Osteoblast (primary cell): ENCODE results near the gene XPOT. TPM values are rescaled to one million over a fixed set of nuclear protein-coding genes. Genes with fewer than 3 reads are reported as not detected.

Source experiments
- DNase-seq: peaks from one replicate; pipeline ENCODE4 v3.0.0; 2011; ENCODE audit warnings: low spot score, mixed read lengths; ENCODE audit not compliant: insufficient read length; ENCODE audit errors: missing footprints
- H2AFZ ChIP-seq: 2 replicates; pipeline ENCODE4 v1.6.0; 2011; ENCODE audit warnings: mild to moderate bottlenecking, low read length
- H3K27ac ChIP-seq: 2 replicates; pipeline ENCODE4 v1.5.1; 2011; ENCODE audit warnings: mild to moderate bottlenecking, low read depth, low read length, moderate library complexity
- H3K27me3 ChIP-seq: 2 replicates; pipeline ENCODE4 v1.6.0; 2012; ENCODE audit warnings: mild to moderate bottlenecking, control low read depth, inconsistent platforms, low read length, moderate library complexity; ENCODE audit not compliant: insufficient read depth
- H3K36me3 ChIP-seq: 2 replicates; pipeline ENCODE4 v1.5.1; 2011; ENCODE audit warnings: mild to moderate bottlenecking, low read length, control low read depth, moderate library complexity; ENCODE audit not compliant: insufficient read depth
- H3K4me1 ChIP-seq: 2 replicates; pipeline ENCODE4 v1.5.1; 2011; ENCODE audit warnings: mild to moderate bottlenecking, low read length, control low read depth, moderate library complexity; ENCODE audit not compliant: insufficient read depth
- H3K4me2 ChIP-seq: 2 replicates; pipeline ENCODE4 v1.6.0; 2011; ENCODE audit warnings: mild to moderate bottlenecking, low read length; ENCODE audit not compliant: insufficient read depth
- H3K4me3 ChIP-seq: fragments of 200-600 bp; sonication (generic); 3 replicates; pipeline ENCODE4 v1.5.1; 2012; ENCODE audit warnings: mild to moderate bottlenecking, low read length, inconsistent platforms; ENCODE audit not compliant: insufficient read depth
- H3K79me2 ChIP-seq: 2 replicates; pipeline ENCODE4 v1.6.0; 2012; ENCODE audit warnings: mild to moderate bottlenecking, low read length, control low read depth, inconsistent platforms; ENCODE audit not compliant: insufficient read depth
- H3K9me3 ChIP-seq: 2 replicates; pipeline ENCODE4 v1.5.1; 2011; ENCODE audit warnings: low read depth, low read length, control low read depth
- H4K20me1 ChIP-seq: 2 replicates; pipeline ENCODE4 v1.6.0; 2012; ENCODE audit warnings: mild to moderate bottlenecking, low read length, control low read depth; ENCODE audit not compliant: insufficient read depth
- total RNA-seq: library from RNA; depleted of rRNA; stranded (reverse); fragments of >200 nt; gene quantifications from 2 replicates; pipeline ENCODE4 v1.2.3, GENCODE V29; 2012
- TF ChIP-seq, protein P1 (sequence below): IDR thresholded peaks from 2 replicates; pipeline ENCODE4 v1.5.1; 2011; ENCODE audit warnings: mild to moderate bottlenecking, low read depth, low read length, moderate library complexity; ENCODE audit errors: extremely low read depth

XPOT gene
- total RNA-seq, 1 donor = 217 TPM

- peaks cover 6% of the 10 kb centered on the region for H3K4me1 ChIP-seq
- H3K36me3 ChIP-seq = peaks cover 64% of the 10 kb centered on the region
- no peaks in the 10 kb centered on the region for H3K9me3 ChIP-seq
- no peak overlapping the region for H3K27ac ChIP-seq
- no peak overlapping the region for H3K4me3 ChIP-seq
- H3K4me2 ChIP-seq = no peak overlapping the region
- no peak overlapping the region for H2AFZ ChIP-seq
- DNase-seq = no peak
- no peaks in the 10 kb centered on the region for H3K79me2 ChIP-seq
- no peaks in the 10 kb centered on the region for H4K20me1 ChIP-seq
- TF ChIP-seq, protein P1, sequence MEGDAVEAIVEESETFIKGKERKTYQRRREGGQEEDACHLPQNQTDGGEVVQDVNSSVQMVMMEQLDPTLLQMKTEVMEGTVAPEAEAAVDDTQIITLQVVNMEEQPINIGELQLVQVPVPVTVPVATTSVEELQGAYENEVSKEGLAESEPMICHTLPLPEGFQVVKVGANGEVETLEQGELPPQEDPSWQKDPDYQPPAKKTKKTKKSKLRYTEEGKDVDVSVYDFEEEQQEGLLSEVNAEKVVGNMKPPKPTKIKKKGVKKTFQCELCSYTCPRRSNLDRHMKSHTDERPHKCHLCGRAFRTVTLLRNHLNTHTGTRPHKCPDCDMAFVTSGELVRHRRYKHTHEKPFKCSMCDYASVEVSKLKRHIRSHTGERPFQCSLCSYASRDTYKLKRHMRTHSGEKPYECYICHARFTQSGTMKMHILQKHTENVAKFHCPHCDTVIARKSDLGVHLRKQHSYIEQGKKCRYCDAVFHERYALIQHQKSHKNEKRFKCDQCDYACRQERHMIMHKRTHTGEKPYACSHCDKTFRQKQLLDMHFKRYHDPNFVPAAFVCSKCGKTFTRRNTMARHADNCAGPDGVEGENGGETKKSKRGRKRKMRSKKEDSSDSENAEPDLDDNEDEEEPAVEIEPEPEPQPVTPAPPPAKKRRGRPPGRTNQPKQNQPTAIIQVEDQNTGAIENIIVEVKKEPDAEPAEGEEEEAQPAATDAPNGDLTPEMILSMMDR = no peak
- no peaks in the 10 kb centered on the region for H3K27me3 ChIP-seq
These were observed 42.1 kb downstream of the XPOT start for GRCh38 chr12:64446295-64446694.

DNA sequence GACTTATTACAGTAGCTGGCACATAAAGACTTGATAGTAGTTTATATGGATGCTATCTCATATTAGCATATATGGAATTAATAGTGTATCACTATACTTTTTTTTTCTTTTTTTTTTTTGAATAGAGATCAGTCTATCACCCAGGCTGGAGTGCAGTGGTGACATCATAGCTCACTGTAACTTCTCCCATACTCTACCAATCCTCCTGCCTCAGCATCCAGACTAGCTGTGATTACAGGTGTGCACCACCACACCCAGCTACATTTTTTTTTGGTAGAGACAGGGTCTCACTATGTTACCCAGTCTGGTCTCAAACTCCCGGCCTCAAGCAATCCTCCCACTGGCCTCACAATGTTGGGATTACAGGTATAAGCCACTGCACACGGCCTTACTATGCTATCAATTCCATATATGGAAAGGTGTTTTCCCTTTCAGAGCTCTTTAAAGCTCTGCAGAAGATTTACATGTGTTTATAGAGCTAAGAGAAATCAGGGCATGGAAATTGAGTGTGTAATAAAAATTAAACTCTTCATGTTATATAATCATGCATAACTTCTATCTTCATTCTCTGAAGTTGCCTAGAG lies 46.0 kb downstream of the XPOT start:
- H3K27me3 ChIP-seq = no peaks in the 10 kb centered on the region
- no peaks in the 10 kb centered on the region for H3K9me3 ChIP-seq
- H3K4me2 ChIP-seq = no peak overlapping the region
- TF ChIP-seq, protein P1 = no peak
- peak overlapping the region; percentile 99 for H3K27ac ChIP-seq
- H2AFZ ChIP-seq = no peak overlapping the region
- H3K4me1 ChIP-seq = peaks cover 15% of the 10 kb centered on the region
- H3K4me3 ChIP-seq = no peak overlapping the region
- peaks cover 29% of the 10 kb centered on the region for H3K36me3 ChIP-seq
- peaks cover 23% of the 10 kb centered on the region for H3K79me2 ChIP-seq
- peaks cover 3% of the 10 kb centered on the region for H4K20me1 ChIP-seq
- no peak for DNase-seq

- Histone ChIP-seq H3K4me1 (peaks cover 19% of the 10 kb centered on the region), H3K27ac (peak overlapping the region; percentile 99), H4K20me1 (peaks cover 3% of the 10 kb centered on the region), H3K27me3 (no peaks in the 10 kb centered on the region), H2AFZ (peak overlapping the region; percentile 13), H3K4me3 (peak overlapping the region; percentile 95), H3K4me2 (peak overlapping the region; percentile 84), H3K79me2 (peaks cover 31% of the 10 kb centered on the region), H3K9me3 (no peaks in the 10 kb centered on the region), H3K36me3 (peaks cover 24% of the 10 kb centered on the region)
- peak; percentile 31 for DNase-seq
- TF ChIP-seq, protein P1 = no peak
These were observed 46.7 kb downstream of the XPOT start for GRCh38 chr12:64450711-64451486.
